SW480 (cell line): ENCODE measurements around the gene PDE4B.
"Not testable (repeated sequence)": the region's sequence is repeated elsewhere in the genome, so short reads cannot be mapped to it uniquely, and the experiment has no call there.

Source experiments
- DNase-seq: peaks from one replicate; pipeline ENCODE4 v3.0.0-alpha.2; 2016; ENCODE audit warnings: low spot score

Gene PDE4B

GRCh38 chr1:65994223-65994622, 201.5 kb downstream of the PDE4B start:
- DNase-seq: no peak

- DNase-seq: no peak
Observed at GRCh38 chr1:65995336-65995735, 202.6 kb downstream of the PDE4B start.

DNA sequence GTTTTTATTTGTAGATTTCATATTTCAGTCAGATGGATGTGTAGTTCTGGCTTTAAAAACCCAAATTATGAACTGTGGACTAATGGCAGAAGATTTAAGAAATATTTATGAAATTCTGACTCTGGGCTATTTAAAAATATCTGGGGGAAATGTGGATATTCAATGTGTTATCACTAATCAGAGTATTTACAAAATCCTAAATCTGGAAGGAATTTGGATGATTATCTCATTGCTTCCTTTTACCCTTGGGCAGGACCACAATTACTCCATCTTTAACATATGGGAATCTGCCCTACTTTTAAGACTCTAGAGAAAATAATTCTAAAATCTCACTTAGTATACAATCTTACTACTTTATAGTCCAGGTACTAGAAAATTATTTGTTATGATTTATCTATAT, 203.2 kb downstream of the PDE4B start:
- no peak for DNase-seq

DNA sequence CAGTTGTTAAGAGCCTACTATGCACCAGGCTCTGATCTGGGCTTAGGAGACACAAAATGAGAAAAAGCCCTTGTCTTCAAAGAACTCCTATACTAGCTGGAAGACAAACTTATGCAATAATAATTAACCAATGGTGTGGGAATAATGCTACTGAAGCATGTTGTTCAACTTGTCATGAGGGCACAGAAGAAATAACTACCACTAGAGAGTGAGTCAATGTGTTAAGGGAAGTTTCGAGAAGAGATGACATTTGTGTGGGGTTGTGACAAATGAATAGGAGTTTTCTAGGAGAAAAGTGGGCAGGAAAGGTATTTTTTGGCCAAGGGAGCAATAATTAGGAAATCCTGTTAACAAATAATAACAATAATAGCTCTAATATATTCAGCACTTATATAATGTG, 205.0 kb downstream of the PDE4B start:
- DNase-seq: no peak

DNA sequence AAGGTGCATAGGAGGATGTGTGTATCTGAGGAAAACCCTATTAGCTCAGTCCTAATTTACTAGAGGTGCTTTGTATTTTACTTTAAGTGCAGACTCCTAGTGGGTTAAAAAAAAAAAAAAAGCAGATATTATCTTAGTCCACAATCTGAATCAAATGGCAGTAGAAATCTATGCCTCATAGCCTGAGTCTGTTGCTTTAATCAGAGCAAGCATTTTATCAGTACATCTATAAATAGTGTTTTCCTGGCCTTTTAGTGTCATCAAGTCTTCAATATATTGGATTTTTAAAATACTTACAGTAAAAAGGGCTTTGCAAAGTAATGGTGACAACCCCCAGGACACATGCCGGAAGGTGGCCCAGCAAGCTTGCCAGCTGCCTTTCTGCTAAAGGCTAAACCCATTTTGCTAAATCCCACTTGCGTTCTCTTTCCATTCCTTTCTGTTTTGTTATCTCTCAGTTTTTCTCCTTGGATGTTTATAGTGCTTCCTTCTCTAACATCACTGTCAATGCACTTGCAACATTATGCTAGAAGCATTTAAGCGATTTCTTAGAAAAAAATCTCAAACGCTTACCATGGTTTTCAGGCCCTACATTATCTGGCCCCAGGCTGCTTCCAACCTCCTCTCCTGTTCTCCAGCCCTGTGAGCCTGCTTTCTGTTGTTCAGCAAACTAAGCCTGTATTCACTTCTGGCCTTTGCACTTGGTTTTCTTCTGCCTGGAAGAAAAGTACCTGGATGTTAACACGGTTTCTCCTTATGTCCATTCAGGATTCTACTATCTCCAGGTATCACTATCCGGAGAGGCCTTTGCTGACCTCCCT, 206.3 kb downstream of the PDE4B start:
- DNase-seq: no peak

DNA sequence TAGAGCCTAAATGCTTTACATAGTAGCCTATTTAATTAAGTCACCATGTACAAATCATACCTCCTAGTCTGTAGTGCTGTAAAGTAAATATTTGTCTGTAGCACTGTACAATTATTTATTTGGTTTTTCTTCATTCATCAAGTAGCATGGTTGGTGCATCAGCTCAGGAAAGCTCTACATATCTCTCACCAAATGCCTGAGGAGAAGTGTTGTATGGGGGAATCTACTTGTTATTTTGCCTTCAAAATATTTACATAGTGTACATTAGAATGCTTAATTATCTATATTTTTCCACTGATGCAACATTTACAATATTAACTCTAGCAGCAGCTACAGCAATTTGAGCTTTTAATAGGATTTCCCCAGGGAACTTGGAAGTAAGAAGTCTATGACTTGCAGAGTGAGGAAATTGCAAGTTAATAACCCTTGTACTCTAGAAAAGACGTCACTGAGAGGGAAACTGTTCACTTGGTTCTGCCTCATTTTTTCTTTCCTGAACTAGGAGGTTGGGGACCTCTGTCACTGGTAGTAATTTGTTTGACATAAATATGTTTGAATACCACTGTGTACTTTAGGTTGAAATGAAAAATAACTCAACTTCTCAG, 207.4 kb downstream of the PDE4B start:
- DNase-seq: no peak

GRCh38 chr1:66003690-66004089, 211.0 kb downstream of the PDE4B start:
- no peak for DNase-seq

GRCh38 chr1:66006534-66006933, 213.8 kb downstream of the PDE4B start:
- DNase-seq: not testable (repeated sequence)

- DNase-seq: no peak
Observed at GRCh38 chr1:66012106-66012784, 219.6 kb downstream of the PDE4B start.

GRCh38 chr1:66013371-66013770, 220.7 kb downstream of the PDE4B start:
- no peak for DNase-seq

GRCh38 chr1:66022904-66023620, 230.4 kb downstream of the PDE4B start:
- DNase-seq: no peak

- DNase-seq: no peak
Observed at GRCh38 chr1:66025188-66025587, 232.5 kb downstream of the PDE4B start.

DNA sequence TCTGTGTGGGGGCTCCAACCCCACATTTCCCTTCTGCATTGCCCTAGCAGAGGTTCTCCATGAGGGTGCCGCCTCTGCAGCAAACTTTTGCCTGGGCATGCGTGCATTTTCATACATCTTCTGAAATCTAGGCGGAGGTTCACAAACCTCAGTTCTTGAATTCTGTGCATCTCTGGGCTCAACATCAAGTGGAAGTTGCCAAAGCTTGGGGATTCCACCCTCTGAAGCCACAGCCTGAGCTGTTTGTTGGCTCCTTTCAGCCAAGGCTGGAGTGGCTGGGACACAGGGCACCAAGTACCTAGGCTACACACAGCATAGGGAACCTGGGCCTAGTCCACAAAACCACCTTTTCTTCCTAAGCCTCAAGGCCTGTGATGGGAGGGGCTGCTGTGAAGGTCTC, 235.3 kb downstream of the PDE4B start:
- DNase-seq: no peak

DNA sequence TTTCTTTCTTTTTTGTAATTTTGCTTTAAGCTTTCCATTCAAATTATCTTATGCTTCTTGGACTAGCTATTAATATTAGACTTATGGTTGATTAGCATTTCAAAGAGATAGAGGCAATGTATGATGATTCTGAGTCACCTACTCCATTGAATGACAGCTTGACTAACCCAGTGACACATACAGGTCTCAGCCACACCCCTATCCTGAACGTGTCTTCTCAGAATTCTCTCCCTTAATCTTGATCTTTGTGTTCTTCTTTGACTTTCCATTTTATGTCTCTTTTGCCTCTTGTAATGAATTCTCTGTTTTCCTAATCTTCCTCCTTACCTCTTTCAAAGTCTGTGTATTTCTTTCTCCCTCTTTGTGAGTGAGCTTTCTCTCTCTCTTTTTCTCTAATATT, 241.1 kb downstream of the PDE4B start:
- DNase-seq: peak; percentile 55

DNA sequence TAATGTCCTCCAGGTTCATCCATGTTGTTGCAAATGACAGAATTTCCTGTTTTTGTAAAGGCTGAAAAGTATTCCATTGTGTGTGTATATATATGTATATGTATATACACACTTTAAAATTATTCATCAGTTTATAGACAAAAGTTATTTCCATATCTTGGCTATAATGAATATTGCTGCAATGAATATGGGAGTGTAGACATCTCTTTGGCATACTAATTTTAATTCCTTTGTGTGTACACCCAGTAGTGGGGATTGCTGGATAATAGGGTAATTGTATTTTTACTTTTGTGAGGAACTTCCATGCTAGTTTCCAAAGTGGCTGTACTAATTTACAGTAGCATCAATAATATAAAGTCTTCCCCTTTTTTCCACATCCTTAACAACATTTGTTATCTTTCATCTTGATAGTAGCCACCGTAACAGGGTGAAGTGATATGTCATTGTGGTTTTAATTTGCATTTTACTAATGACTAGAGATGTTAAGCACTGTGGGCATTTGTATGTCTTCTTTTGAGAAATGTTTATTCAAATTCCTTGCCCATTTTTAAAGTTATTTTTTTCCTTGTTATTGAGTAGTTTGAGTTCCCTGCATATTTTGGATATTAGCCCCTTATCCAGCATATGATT, 243.0 kb downstream of the PDE4B start:
- DNase-seq: no peak

- DNase-seq: no peak
Observed at GRCh38 chr1:66041654-66042053, 249.0 kb downstream of the PDE4B start.

GRCh38 chr1:66043186-66043585, 250.5 kb downstream of the PDE4B start:
- no peak for DNase-seq

DNA sequence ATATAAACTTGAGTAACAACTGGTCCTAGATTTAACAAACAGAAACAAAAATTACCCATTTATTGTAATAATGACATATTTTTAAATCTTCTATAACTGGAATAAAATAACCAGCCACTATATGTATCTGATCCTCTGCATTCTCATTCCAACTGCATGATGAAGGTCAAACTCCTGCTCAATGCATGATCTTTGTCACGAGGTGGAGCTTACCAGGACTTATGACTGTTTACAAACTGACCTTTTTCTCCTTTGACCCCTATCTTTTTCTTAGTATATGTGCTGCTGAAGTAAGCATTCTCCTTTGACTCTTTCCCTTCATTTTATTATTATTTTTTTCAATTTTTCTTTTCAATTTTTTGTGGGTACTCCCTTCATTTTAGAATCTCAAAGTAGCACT, 252.2 kb downstream of the PDE4B start:
- no peak for DNase-seq

GRCh38 chr1:66046415-66046814, 253.7 kb downstream of the PDE4B start:
- no peak for DNase-seq

DNA sequence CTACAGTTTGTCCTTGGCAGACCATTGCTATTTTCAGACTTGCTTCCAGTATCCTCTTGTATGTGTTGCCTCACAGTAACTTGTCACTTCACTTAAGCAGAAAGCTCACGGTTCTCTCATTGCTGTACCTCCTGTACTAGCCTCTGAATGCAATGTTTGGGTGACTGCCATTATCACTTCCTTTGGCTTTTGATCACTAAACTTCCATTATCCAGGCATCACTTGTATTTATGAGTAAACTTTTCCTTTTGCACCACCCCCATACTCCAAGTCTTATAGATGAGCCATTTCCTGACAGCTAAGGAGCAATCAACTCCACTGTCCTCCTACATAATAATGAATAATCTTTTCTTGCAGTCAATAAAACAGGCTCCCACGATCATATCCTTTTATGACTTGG, 255.3 kb downstream of the PDE4B start:
- no peak for DNase-seq

- no peak for DNase-seq
Observed at GRCh38 chr1:66050123-66050522, 257.4 kb downstream of the PDE4B start.

DNA sequence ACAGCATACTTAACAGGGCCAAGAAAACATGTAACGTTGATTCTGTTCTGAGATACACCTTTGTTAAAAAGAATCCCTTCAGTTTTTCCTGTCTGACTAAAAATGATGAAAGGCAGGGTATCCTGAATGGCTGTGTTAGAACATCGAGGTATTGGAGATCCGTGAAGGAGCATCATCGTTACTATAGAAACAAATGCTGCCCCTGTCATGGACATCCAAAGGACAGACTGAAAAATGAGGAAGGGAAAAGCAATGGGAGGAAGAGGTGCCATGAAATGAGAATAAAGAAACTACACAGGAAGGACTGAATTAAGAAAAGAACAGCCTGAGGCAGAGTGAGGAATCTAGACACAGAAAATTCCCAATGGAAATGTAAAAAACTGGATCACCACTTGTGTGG, 257.9 kb downstream of the PDE4B start:
- DNase-seq: no peak
